HG03442 (cell line): Measurements from ENCODE around the gene PCP4.

ENCODE experiments used
- ATAC-seq: cut with Tn5 transposase; IDR thresholded peaks from one replicate; pipeline ENCODE4 v1.9.1; 2021; ENCODE audit warnings: mild to moderate bottlenecking, moderate library complexity; ENCODE audit not compliant: unreplicated experiment

The PCP4 gene

GRCh38 chr21:39968010-39968409 is 100.8 kb downstream of the PCP4 start:
- ATAC-seq: no peak

- ATAC-seq: no peak
Observed at GRCh38 chr21:39969691-39970364, 102.6 kb downstream of the PCP4 start.

- ATAC-seq: no peak
Observed at GRCh38 chr21:39971956-39972355, 104.7 kb downstream of the PCP4 start.

GRCh38 chr21:39972471-39972870 is 105.2 kb downstream of the PCP4 start:
- ATAC-seq: no peak

GRCh38 chr21:39972976-39973770 is 105.9 kb downstream of the PCP4 start:
- ATAC-seq: no peak

- no peak for ATAC-seq
Observed at GRCh38 chr21:39976800-39977199, 109.6 kb downstream of the PCP4 start.
